SH-SY5Y (cell line): ENCODE data around the gene PCBP1.

Experiments
- GATA2 ChIP-seq: IDR thresholded peaks from 2 replicates; pipeline ENCODE4 v1.6.1; 2011; ENCODE audit warnings: mild to moderate bottlenecking, low read depth, low read length
- GATA3 ChIP-seq: IDR thresholded peaks from 2 replicates; pipeline ENCODE4 v1.6.1; 2011; ENCODE audit warnings: low read depth, mild to moderate bottlenecking, low read length, moderate library complexity

GRCh38 chr2:70080610-70081200 lies 6.6 kb upstream of the PCBP1 start:
- TF ChIP-seq GATA2 (no peak), GATA3 (no peak)
